ENCODE measurements around the gene STT3A.

The STT3A gene

GRCh38 chr11:125663910-125664309, 71.3 kb downstream of the STT3A start:
- DNase-seq (ENCODE audit: low spot score) = no peak

GRCh38 chr11:125667151-125667550, 74.5 kb downstream of the STT3A start:
- no peak for DNase-seq (ENCODE audit: low spot score)

- DNase-seq (ENCODE audit: low spot score) = no peak
Measured at GRCh38 chr11:125670172-125670571, 77.5 kb downstream of the STT3A start.

GRCh38 chr11:125671561-125671960, 78.9 kb downstream of the STT3A start:
- DNase-seq (ENCODE audit: low spot score) = no peak
